NCI-H1436 treated with DMSO at 0.1 percent for 48 hours (cell line): ENCODE results near the gene WDFY2.

Source experiments
- DNase-seq: peaks from one replicate; lab custom pipeline; 2025; lab: John Stamatoyannopoulos, UW

WDFY2 gene

GRCh38 chr13:51771418-51772104 is 187.3 kb downstream of the WDFY2 start:
- DNase-seq, result no peak

GRCh38 chr13:51772105-51772455 is 187.8 kb downstream of the WDFY2 start:
- no peak for DNase-seq

GRCh38 chr13:51772781-51773180 is 188.5 kb downstream of the WDFY2 start:
- no peak for DNase-seq

- DNase-seq, result no peak
Observed at GRCh38 chr13:51773515-51773914, 189.3 kb downstream of the WDFY2 start.

- no peak for DNase-seq
Observed at GRCh38 chr13:51776179-51776578, 191.9 kb downstream of the WDFY2 start.

GRCh38 chr13:51777921-51778320 is 193.7 kb downstream of the WDFY2 start:
- DNase-seq, result no peak

GRCh38 chr13:51778392-51778791 is 194.1 kb downstream of the WDFY2 start:
- no peak for DNase-seq

- DNase-seq, result no peak
Observed at GRCh38 chr13:51780099-51780498, 195.8 kb downstream of the WDFY2 start.

- DNase-seq, result no peak
Observed at GRCh38 chr13:51781246-51782022, 197.2 kb downstream of the WDFY2 start.

- no peak for DNase-seq
Observed at GRCh38 chr13:51782026-51782710, 197.9 kb downstream of the WDFY2 start.

- DNase-seq, result no peak
Observed at GRCh38 chr13:51783428-51784094, 199.3 kb downstream of the WDFY2 start.

- no peak for DNase-seq
Observed at GRCh38 chr13:51784097-51784496, 199.8 kb downstream of the WDFY2 start.

- DNase-seq, result peak; percentile 23
Observed at GRCh38 chr13:51785712-51786424, 201.6 kb downstream of the WDFY2 start.

- no peak for DNase-seq
Observed at GRCh38 chr13:51786425-51787265, 202.4 kb downstream of the WDFY2 start.

GRCh38 chr13:51793570-51794271 is 209.5 kb downstream of the WDFY2 start:
- DNase-seq, result no peak

GRCh38 chr13:51794964-51795363 is 210.7 kb downstream of the WDFY2 start:
- no peak for DNase-seq

GRCh38 chr13:51795419-51795818 is 211.2 kb downstream of the WDFY2 start:
- DNase-seq, result no peak

- no peak for DNase-seq
Observed at GRCh38 chr13:51796546-51796945, 212.3 kb downstream of the WDFY2 start.

- peak; percentile 11 for DNase-seq
Observed at GRCh38 chr13:51797664-51798488, 213.6 kb downstream of the WDFY2 start.
